DOHH2 (cell line): ENCODE data around the gene TMEM139.

ENCODE experiments used
- EZH2phosphoT487 ChIP-seq: fragments of 200-600 bp; sonication (generic); IDR thresholded peaks from 2 replicates; pipeline ENCODE4 v1.6.1; 2017; ENCODE audit warnings: borderline replicate concordance, mild to moderate bottlenecking, antibody characterized with exemption, low read length, moderate library complexity, mixed read lengths
- TF ChIP-seq, protein P1 (sequence below): fragments of 200-600 bp; sonication (generic); IDR thresholded peaks from one replicate; pipeline ENCODE4 v1.5.1; 2014; ENCODE audit warnings: antibody characterized with exemption, mild to moderate bottlenecking, low read depth, low read length; ENCODE audit not compliant: poor library complexity, severe bottlenecking

DNA sequence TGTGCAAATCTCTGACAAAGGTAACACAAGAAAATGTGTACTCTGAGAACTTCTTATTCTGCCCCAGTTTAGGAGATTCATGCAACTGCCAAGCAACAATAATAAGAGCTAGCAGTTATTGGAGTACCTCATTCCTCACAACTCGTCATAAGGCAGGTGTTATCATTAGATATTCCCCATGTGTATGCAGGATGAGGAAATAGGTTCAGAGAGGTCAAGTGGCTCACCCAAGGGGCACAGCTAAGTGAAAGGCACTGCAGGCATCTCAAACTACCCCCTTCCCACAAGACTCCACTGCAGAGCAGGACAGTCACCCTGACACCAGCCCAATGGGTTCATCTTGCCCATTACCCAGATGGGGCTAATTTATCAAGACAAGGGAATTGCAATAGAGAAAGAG lies 22.9 kb upstream of the TMEM139 start:
- TF ChIP-seq, protein P1, sequence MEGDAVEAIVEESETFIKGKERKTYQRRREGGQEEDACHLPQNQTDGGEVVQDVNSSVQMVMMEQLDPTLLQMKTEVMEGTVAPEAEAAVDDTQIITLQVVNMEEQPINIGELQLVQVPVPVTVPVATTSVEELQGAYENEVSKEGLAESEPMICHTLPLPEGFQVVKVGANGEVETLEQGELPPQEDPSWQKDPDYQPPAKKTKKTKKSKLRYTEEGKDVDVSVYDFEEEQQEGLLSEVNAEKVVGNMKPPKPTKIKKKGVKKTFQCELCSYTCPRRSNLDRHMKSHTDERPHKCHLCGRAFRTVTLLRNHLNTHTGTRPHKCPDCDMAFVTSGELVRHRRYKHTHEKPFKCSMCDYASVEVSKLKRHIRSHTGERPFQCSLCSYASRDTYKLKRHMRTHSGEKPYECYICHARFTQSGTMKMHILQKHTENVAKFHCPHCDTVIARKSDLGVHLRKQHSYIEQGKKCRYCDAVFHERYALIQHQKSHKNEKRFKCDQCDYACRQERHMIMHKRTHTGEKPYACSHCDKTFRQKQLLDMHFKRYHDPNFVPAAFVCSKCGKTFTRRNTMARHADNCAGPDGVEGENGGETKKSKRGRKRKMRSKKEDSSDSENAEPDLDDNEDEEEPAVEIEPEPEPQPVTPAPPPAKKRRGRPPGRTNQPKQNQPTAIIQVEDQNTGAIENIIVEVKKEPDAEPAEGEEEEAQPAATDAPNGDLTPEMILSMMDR, result no peak
- TF ChIP-seq EZH2phosphoT487, result no peak
